Muscle of arm (tissue), 12 donors: ENCODE results near the gene GSK3B. TPM values are rescaled to one million over a fixed set of nuclear protein-coding genes. Genes with fewer than 3 reads are reported as not detected.
"Not testable (repeated sequence)": the region's sequence is repeated elsewhere in the genome, so short reads cannot be mapped to it uniquely, and the experiment has no call there.

Experiments
- DNase-seq: peaks from one replicate; pipeline ENCODE4 v3.0.0-alpha.2; 2013
- polyA plus RNA-seq, 12 donors: library from polyadenylated mRNA; unstranded; fragments of 120-200 nt; gene quantifications; one replicate each; pipeline ENCODE4 v1.2.1, GENCODE V29; 2013; ENCODE audit not compliant: insufficient read length in 12 of 12

Gene GSK3B
- polyA plus RNA-seq, 12 donors = 26.2 to 43.2 (median 31.5) TPM; not detected in 1

DNA sequence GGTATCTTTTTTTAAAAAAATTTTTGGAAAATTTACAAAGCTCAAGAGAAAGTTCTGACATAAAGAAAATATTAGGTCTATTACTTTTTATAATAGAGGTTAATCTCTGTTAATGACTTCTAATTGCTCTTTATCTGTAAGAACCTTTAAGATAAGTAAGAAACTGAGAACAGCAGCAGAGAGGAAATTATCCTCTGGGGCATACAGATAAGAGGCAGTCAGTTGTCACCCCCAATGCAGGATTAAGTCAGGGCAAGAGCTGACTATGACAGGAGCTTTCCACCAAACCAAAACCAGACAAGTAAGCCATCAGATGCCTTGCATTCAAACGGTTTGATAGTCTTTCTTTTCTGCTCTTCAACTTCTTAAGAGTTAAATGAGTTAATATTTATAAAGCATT is 149.0 kb downstream of the GSK3B start:
- no peak for DNase-seq

DNA sequence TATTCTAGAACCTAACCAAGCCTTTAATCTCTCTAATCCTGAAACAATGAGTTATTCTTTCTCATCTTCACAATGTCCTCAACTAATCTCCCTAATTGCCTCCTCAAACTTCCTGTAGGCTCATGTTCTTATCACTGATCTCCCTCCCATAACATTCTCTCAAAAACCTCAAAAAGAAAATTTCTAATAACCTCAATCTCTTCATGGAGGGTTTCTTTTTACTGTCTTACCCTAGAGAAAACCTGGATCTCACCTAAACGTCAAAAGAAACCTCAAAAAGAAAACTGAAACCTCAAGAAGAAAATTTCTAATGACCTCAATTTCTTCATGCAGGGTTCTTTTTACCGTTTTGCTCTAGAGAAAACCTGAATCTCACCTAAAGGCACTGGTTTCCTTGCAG is 150.2 kb downstream of the GSK3B start:
- DNase-seq = no peak

DNA sequence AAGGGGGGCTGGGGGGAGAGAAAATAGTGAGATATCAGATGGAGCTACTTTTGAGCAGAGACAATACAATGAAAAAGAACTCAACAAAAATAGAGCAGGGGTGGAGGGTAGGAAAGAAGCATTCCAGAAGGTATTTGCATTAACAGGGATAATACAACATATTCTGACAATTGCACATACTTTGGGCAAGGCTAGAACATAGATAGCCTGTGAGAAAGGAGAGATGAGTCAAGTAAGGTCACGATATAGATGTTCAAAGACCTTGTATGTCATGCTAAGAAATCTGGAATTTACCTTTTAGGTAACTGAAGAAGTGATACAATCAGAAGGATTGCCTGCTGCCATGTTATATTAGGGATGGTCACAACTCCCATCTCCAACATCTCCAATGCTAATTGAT is 155.2 kb downstream of the GSK3B start:
- DNase-seq = no peak

DNA sequence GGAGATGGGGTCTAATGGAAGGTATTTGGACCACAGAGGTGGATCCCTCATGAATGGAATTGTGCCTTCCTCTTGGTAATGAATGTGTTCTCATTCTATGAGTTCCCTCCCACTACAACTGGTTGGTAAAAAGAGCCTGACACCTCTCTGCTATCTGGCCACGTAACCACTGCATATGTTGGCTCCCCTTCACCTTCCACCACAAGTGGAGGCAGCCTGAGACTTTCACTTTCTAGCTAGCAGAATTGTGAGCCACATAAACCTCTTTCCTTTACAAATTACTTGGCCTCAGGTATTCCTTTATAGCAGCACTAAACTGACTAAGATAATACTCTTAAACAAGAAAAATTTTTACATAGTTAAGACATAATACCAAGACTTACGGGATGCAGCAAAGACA is 157.0 kb downstream of the GSK3B start:
- no peak for DNase-seq

DNA sequence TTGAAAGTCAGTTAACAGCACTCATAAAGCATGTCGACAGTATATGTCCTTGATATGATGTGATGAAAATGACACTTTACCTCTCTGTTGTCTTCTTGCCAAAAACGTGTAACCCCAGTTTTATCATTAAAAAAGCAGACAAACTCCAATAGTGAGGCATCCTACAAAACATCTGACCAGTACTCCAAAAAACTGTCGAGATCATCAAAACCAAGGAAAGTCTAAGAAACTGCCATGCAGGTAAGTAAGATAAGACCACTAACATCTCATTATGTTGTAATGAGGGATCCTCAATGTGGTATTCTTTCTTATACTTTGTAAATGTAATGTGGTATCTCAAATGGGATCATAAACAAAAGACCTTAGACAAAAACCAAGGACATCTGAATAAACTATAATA is 160.0 kb downstream of the GSK3B start:
- DNase-seq = no peak

DNA sequence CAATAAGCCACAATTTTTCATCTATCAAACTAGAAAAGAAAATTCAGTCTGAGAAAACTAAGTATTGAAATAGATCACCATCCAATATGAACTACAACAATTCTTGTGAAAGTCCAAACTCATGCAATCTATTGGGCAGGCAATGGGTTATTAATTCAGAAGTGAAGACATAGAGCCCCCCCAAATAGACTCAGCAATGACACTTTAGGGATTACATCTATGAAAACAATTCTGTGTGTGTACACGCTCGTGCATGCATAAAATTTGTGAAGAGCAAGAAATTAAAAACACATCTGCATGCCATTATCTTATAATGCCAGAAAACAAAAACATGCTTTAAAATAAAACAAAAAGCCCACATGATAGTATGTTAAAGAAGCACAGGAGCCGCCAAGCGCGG is 161.0 kb downstream of the GSK3B start:
- DNase-seq = peak; percentile 54

DNA sequence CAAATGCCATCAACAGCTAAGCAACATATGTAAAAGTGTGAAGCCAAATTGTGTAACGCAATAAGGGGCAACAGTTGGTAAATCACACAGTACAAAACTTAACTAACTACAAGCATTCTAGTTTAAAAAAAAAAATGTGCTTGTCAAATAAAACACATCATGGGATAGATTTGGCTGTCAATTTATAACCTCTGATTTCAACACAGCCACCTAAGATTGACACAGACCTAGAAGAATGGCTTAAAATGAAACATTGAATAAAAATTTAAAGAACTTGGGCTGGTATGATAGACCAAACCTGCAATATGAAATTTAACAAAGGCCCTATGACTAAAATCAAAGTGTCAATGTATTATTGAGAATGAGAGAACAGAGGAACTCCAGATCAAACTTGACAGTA is 164.0 kb downstream of the GSK3B start:
- DNase-seq = no peak

DNA sequence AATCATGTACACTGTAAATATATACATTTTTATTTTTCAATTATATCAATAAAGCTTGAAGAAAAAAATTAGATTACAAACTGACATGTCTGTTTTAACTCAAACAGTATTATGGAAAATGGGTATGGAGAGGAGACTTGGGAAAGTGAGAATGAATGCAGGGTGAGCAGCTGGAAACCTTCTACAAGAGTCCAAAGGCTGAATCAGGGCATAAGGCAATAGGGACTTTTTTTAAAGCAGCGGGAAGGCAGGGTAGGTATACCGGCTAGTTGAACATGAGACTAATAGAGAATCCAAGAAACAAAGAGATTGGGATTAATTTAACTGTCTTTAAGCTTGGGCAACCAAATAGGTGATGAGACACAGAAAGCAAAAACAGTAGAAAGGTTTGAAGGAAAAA is 167.1 kb downstream of the GSK3B start:
- DNase-seq = no peak

DNA sequence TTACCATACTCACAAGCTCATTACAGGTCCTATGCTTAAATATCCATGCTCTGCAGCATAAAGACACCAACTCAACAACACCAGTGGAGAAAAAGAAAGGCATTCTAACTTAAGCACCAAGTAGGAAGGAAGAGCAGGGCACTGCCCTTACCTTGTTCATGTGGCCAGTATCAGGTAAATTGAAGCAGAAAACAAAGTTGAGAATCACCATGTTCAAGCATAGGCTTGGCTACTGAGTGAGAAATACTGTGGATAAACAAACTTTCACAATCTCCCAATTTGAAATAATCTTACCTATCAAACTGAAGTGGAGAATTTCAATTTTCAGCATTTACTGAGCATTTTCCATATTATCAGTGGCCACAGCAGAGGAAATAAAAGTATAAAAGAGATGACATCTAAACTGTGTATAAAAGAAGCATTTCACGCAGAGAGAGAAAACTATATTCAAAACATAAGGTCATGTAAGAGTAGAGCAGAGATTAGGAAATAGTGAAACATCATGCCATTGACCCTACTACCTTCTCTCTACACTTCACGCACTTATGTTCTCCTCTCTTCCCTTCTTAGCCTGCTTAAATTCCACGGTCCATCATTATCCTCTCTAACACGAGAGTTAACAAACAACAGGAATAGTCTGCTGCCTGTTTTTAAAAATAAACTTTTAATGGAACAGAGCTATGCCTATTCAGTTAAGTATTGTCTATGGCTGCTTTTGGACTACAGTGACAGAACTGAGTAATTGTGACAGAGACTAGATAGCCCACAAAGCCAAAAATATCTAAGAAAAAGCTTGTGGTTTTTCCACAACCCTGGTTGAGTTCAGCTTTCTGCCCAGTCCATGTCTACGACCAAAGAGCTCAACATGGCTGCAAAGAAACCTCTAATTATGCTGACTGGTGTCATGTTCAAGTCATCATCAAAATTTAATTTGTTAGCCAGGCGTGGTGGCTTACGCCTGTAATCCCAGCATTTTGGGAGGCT is 169.8 kb downstream of the GSK3B start:
- DNase-seq = no peak

DNA sequence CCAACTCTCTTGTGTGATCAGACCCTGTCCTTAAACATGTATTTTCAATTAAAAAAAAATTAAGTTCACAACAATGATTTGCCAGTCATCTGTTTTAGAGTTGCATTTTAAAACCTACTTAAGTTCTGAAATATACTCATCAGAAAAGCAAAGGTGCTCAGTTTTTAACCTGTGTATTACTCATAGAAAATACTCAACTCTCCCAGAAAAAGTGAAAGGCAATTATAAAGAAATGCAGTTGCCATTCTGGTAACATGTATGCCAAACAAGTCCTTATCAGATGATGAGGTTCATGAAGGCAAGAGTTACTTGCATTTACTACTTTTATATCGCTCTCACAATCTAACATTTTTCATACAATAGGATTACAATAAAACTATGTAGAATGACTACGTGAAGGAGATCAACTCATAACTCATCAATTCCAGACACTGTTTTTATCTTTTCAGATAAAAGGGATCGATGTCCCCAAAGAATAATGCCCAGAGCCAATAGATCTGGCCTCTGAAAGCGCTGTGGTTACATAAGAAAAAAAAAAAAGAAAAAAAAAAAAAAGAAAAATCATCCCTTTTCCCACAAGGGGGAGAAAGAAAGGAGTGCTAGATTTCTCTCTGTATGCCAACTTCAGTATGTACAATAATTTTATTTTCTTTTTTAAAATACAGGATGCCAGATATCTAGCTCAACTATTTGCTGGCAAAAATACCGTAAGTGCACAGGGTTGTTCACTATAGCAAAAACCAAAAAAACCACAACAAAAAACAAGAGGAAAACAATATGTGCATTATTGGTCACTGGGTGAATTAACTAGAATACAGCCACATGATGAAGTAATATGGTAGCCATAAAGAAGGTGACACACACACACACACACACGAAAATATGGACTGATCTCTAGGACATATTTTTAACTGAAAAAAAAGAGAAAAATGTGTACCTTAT is 175.0 kb downstream of the GSK3B start:
- no peak for DNase-seq

DNA sequence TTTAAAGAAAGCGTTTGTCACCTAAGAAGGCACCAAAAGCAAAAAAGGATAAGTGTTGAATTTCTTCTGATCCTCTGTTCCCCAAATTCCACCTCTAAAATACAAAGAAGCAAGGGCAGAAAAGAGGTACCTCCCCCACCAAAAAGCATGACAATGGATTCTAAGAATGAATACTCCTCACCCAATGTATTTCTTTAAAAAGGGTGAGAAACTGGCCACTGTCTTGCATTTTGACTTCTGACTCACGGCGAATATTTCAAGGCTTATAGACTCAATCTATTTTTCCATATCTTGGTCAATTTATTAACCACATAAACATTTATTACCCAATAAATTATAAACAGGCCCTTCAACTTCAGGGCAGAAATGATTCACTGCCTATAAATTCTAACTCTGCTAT is 181.2 kb downstream of the GSK3B start:
- no peak for DNase-seq

DNA sequence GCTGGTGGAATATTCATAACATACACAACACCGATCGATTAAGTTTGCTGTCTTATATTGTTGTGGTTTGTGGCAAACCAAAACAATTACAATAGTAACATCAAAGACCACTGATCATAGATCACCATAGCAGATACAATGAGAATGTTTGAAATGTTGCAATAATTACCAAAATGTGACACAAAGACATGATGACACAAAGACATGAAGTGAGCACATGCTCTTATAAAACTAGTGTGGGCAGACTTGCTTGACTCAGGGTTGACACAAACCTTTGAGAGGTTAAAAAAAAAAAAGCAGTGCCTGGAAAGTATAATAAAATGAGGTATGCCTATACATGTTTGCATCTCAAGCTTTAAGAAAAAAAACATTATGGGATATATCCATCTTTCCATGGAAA is 182.0 kb downstream of the GSK3B start:
- no peak for DNase-seq

DNA sequence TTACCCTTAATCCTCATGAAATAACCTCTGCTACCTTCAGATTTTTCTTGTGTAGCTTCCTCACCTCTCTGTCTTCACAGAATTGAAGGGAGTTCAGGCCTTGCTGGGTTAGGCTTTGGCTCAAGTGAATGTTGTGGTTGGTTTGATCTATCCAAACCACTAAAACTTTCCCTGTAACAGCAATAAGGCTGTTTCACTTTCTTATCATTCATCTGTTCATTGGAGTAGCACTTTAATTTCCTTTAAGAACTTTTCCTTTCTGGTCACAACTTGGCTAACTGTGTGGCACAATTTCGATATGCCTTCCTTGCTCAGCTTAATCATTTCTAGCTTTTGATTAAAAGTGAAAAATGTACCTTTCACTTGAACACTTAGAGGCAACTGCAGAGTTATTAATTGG is 182.5 kb downstream of the GSK3B start:
- no peak for DNase-seq

DNA sequence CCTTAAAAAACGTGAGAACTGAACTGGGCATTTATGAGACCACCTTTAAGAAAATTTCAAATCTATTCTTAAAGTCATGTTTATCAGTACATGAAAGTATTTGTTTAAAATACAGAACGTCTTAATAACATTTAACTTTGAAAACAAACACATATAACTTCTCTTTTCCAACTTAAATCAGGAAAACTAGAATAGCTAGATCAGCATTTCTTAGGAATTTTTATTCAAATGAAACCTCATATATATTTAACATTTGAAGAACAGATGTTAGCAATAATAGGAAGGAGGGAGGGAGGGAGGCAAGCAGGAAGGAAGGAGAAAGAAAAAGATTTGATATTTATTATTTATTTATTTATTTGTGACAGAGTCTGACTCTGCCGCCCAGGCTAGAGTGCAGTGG is 192.2 kb downstream of the GSK3B start:
- DNase-seq = no peak

DNA sequence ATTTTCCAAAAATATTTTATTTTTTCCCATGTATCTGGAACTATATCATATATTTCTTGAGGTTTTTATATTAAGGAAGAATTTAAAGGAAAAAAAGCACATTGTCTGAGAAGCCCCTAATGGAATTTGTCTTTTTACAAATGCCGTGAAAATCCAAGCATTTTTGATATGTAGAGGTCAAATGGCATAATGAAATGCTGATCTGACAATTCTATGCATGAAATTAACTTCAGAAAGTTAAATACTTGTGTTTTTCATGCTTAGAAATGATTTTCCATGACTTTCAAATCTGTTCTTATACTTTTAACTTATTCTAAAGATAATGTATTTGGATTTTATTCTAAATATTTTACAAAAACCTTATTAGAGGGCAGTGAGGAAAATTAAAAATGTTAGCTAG is 193.1 kb downstream of the GSK3B start:
- DNase-seq = no peak

DNA sequence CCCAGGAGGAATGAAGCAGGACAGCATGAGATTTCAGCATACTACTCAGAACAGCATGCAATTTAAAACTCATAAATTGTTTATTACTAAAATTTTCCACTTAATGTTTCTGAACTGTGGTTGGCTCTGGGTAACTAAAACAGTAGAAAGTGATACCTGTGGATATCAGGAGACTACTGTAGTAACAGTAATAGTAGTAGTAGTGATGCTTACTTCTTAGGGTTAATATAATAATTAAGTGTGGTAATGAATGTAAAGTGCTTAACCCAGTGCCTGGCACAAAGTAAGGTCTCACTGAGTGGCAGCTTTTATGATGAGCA is 195.1 kb downstream of the GSK3B start:
- DNase-seq = no peak

DNA sequence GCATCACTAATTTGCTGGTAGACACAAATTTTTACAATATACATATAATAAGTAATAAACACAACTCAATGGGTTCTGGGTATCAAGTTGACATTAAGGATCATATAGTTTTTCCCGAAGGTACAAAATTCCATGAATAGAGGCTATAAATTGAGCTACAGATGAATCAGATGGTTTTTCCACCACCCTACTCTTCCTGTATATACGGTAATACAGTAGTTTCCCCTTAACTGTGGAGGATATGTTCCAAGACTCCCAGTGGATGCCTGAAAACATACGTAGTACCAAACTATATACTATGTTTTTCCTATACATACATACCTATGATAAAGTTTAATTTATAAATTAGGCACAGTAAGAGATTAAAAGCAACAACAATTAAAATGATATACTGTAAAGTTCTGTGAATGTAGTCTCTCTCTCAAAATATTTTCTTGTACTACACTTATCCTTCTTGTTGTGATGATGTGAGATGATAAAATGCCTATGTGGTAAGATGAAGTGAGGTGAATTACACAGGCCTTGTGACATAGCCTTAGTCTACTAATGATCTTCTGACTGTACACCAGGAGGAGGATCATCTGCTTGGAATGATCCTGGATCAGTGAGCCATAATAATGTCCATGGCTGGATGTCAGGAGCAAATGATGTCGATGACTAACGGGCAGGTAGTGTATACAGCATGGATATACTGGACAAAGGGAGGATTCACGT is 195.6 kb downstream of the GSK3B start:
- DNase-seq = no peak

DNA sequence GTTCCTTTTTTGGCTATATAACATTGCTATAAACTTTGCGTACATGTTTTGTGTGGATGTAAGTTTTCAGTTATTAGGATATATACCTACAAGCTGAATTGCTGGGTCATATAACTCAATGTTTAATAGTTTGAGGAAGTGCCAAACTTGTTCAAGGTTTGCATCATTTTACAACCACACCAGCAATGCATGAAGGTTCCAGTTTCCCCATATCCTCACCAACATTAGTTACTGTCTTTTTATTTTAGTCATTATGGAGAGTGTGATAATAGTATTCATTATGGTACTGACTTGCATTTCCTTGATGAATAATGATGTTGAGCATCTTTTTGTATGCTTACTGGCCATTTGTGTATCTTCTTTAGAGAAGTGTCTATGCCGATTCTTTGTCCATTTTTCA is 200.1 kb downstream of the GSK3B start:
- DNase-seq = no peak

DNA sequence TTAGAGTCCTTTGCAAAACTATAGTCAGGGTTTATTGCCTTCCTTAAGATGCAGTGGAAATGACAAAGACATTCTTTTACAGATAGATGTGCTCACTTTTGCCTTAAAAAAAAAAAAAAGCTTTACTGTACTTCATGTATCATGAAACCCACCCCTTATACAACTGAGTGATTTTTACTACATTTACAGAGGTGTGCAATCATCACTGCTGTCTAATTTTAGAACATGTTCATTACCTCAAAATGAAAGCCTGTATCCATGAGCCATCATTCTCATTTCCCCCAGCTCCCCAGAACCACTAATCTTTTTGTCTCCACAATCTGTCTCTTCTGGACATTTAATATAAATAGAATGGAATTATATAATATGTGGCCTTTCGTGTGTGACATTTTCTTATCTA is 200.5 kb downstream of the GSK3B start:
- no peak for DNase-seq

DNA sequence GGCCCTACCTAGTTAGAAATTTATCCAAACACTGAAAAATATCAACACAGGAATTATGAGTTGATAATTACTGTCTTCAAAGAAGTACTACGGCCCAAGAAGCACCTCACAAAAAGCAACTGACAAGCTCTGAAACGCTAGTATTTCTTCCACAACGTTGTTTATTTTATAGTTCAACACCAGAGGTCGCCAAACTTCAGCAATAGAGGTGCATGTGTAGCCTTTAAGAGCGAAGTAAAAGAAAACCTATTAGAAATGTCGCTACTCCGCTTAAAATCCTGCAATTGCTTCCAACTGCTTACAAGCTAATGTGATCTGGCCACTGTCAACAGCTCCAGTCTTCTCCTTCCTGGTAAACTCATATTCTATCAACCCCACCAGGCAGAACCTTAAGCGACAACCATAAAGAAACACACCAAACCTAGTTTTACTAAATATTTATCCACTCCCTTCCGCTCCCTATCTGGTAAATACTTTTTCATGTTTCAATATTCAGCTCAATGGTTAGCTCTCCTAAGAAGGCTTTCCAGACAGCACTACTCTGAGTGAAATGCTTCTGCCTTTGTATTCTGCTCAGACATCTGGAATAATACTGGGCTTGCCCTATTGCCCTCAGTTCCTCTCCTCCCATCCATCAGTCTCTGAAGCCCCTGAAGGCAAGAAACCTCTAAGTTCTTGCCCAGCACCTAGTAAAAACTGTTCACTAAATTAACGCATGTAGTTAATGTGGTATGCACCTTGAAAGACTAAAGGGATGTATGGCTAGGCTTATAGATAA is 202.1 kb downstream of the GSK3B start:
- peak; percentile 80 for DNase-seq

DNA sequence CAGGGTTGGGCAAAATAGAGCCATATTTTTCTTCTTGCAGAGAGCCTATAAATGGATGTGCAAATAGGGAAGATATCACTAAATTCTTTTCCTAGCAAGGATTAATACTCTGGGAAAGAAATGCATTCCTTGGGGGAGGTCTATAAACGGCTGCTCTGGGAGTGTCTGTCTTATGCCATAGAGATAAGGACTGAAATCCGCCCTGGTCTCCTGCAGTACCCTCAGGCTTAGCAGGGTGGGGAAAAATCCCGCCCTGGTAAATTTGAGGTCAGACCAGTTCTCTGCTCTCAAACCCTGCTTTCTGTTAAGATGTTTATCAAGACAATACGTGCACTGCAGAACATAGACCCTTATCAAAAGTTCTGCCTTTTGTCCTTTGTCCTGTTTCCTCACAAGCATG is 205.6 kb downstream of the GSK3B start:
- DNase-seq = not testable (repeated sequence)
